ENCODE results near the gene GRIA1. TPM values are rescaled to one million over a fixed set of nuclear protein-coding genes. Genes with fewer than 3 reads are reported as not detected.

GRIA1 gene
- total RNA-seq, 1 donor from 2014 or later = 3.3 TPM

DNA sequence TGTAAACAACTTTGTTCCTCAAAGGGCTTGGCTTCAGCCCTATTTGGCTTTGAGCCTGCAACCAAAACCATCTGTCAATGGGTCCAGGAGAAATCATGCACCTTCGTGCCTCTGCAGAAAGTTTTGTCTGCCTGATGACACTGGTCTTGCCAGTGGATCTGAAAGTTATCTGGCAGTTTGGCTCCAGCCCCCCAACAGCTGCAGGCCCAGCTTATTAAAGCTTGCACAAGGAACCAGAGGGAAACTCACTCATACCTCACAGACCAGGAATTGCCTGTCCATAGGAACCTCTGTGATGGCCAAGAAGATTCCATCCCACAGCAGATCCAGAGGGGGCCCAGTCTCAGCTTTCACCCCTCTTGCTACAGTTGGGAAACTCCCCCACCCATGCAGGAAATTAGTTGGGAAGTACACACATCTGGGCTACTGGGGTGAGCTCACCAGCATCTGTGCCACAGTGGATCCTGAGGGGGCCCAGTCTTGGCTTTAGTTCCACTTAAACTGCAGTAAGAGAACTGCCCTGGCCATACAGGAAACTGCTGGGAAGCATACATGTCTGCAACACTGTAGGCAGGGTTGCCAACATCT is 265.5 kb downstream of the GRIA1 start:
- no peaks in the 10 kb centered on the region for H3K79me2 ChIP-seq (ENCODE audit: low read depth)
- peaks cover under 1% of the 10 kb centered on the region for H3F3A ChIP-seq (ENCODE audit: low read depth)
- TF ChIP-seq EZH2phosphoT487 (IDR thresholded peaks at IDR 0.05) (no peak), EZH2 (IDR thresholded peaks at IDR 0.05) (no peak)
- TF ChIP-seq, protein P1, sequence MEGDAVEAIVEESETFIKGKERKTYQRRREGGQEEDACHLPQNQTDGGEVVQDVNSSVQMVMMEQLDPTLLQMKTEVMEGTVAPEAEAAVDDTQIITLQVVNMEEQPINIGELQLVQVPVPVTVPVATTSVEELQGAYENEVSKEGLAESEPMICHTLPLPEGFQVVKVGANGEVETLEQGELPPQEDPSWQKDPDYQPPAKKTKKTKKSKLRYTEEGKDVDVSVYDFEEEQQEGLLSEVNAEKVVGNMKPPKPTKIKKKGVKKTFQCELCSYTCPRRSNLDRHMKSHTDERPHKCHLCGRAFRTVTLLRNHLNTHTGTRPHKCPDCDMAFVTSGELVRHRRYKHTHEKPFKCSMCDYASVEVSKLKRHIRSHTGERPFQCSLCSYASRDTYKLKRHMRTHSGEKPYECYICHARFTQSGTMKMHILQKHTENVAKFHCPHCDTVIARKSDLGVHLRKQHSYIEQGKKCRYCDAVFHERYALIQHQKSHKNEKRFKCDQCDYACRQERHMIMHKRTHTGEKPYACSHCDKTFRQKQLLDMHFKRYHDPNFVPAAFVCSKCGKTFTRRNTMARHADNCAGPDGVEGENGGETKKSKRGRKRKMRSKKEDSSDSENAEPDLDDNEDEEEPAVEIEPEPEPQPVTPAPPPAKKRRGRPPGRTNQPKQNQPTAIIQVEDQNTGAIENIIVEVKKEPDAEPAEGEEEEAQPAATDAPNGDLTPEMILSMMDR (IDR thresholded peaks at IDR 0.05) = no peak
- H3K9me3 ChIP-seq (ENCODE audit: low read depth) = no peaks in the 10 kb centered on the region
- no peak overlapping the region for H3K4me3 ChIP-seq
- no peak overlapping the region for H2AFZ ChIP-seq (replicated peaks)
- no peaks in the 10 kb centered on the region for H3K4me1 ChIP-seq
- no peaks in the 10 kb centered on the region for H4K20me1 ChIP-seq (ENCODE audit: low read depth)
- Mint-ChIP-seq H3K9me3 (peaks cover 15% of the 10 kb centered on the region), H3K27me3 (ENCODE audit: insufficient read depth, low read depth) (peaks cover 3% of the 10 kb centered on the region), H3K27ac (no peak overlapping the region), H3K4me1 (peaks cover 27% of the 10 kb centered on the region), H3K36me3 (peaks cover 2% of the 10 kb centered on the region), H3K4me3 (no peak overlapping the region)
- no peak overlapping the region for H3K9ac ChIP-seq
- no peak for DNase-seq (ENCODE audit: low spot score)
- H3K36me3 ChIP-seq = no peaks in the 10 kb centered on the region
- H3K4me2 ChIP-seq = no peak overlapping the region
- no peaks in the 10 kb centered on the region for H3K27me3 ChIP-seq
- H3K27ac ChIP-seq = no peak overlapping the region

DNA sequence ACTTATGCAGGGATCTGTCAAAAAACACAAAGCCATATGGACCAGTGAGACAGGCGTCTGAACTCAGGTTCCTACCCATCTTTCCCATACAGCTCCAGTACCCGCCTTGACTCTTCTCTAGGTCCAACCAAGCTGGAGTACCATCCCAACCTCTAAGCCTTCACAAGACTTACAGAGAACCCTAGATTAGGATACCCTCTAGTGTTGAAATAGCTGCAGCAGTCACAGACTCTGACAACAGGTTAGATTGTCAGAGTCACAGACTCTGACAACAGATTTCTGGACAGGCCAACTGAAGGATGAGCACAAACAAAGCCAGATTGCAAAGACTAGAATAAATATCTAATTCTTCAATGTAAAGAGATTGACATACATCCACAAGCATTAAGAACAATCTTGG is 266.1 kb downstream of the GRIA1 start:
- no peak overlapping the region for H3K27ac ChIP-seq
- no peaks in the 10 kb centered on the region for H3K9me3 ChIP-seq (ENCODE audit: low read depth)
- H3K4me1 ChIP-seq = no peaks in the 10 kb centered on the region
- peaks cover 15% of the 10 kb centered on the region for H3K9me3 Mint-ChIP-seq
- peaks cover 2% of the 10 kb centered on the region for H3K36me3 Mint-ChIP-seq
- peak; percentile 20 for DNase-seq (ENCODE audit: low spot score)
- H3K4me3 ChIP-seq = no peak overlapping the region
- no peaks in the 10 kb centered on the region for H3K27me3 ChIP-seq
- H3K79me2 ChIP-seq (ENCODE audit: low read depth) = no peaks in the 10 kb centered on the region
- H3K27ac Mint-ChIP-seq = no peak overlapping the region
- no peak overlapping the region for H3K4me3 Mint-ChIP-seq
- H3K4me1 Mint-ChIP-seq = peaks cover 21% of the 10 kb centered on the region
- no peaks in the 10 kb centered on the region for H4K20me1 ChIP-seq (ENCODE audit: low read depth)
- H3K9ac ChIP-seq = no peak overlapping the region
- TF ChIP-seq, protein P1 (IDR thresholded peaks at IDR 0.05) = peak; percentile 50
- TF ChIP-seq EZH2 (IDR thresholded peaks at IDR 0.05) (no peak), EZH2phosphoT487 (IDR thresholded peaks at IDR 0.05) (no peak)
- H2AFZ ChIP-seq (replicated peaks) = no peak overlapping the region
- no peaks in the 10 kb centered on the region for H3F3A ChIP-seq (ENCODE audit: low read depth)
- peaks cover 3% of the 10 kb centered on the region for H3K27me3 Mint-ChIP-seq (ENCODE audit: insufficient read depth, low read depth)
- no peaks in the 10 kb centered on the region for H3K36me3 ChIP-seq
- no peak overlapping the region for H3K4me2 ChIP-seq

DNA sequence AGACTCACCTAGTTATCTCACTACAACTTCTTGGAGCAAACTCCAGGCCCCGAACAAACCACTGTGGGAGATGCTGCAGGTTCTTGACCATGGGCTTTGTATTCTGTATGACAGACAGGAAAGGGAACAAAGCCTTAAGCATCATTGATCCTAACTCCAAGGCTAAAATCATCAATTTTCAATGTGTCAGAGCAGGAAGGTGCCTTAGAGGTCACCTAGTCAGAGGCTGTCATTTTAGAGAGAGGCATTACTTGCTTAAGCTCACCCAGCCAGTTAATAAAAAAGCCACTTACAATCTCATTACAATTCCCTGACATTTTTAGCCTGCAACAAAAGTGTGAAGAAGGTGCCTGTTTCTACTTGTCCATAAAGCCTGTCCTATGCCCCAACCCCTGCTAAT is 275.5 kb downstream of the GRIA1 start:
- Histone ChIP-seq H3K79me2 (ENCODE audit: low read depth) (no peaks in the 10 kb centered on the region), H3K27ac (no peak overlapping the region), H3K4me3 (no peak overlapping the region), H3K36me3 (no peaks in the 10 kb centered on the region), H2AFZ (replicated peaks) (no peak overlapping the region), H3F3A (ENCODE audit: low read depth) (no peaks in the 10 kb centered on the region), H3K4me1 (no peaks in the 10 kb centered on the region), H3K9me3 (ENCODE audit: low read depth) (no peaks in the 10 kb centered on the region), H4K20me1 (ENCODE audit: low read depth) (no peaks in the 10 kb centered on the region), H3K27me3 (no peaks in the 10 kb centered on the region), H3K4me2 (no peak overlapping the region), H3K9ac (no peak overlapping the region)
- DNase-seq (ENCODE audit: low spot score) = no peak
- Mint-ChIP-seq H3K4me1 (peaks cover 18% of the 10 kb centered on the region), H3K27me3 (ENCODE audit: insufficient read depth, low read depth) (peaks cover 5% of the 10 kb centered on the region), H3K9me3 (peaks cover 3% of the 10 kb centered on the region), H3K27ac (no peak overlapping the region), H3K4me3 (no peak overlapping the region), H3K36me3 (peaks cover 11% of the 10 kb centered on the region)
- TF ChIP-seq EZH2phosphoT487 (IDR thresholded peaks at IDR 0.05) (no peak), EZH2 (IDR thresholded peaks at IDR 0.05) (no peak)
- TF ChIP-seq, protein P1 (IDR thresholded peaks at IDR 0.05) = no peak

Data from neural progenitor cell (in vitro differentiated cells).